HEK293 (cell line): ENCODE measurements around the gene PCDHB6.
"Not testable (repeated sequence)": the region's sequence is repeated elsewhere in the genome, so short reads cannot be mapped to it uniquely, and the experiment has no call there.

Source experiments
- KLF1 ChIP-seq: fragments of 450-650 bp; formaldehyde crosslinking; IDR thresholded peaks from 2 replicates; pipeline ENCODE4 v1.5.1; 2016; ENCODE audit warnings: missing biosample characterization, missing genetic modification characterization
- KLF16 ChIP-seq: fragments of 450-650 bp; formaldehyde crosslinking; IDR thresholded peaks from 2 replicates; pipeline ENCODE4 v1.5.1; 2017; ENCODE audit warnings: missing biosample characterization, missing genetic modification characterization
- MZF1 ChIP-seq: fragments of 450-650 bp; formaldehyde crosslinking; IDR thresholded peaks from 2 replicates; pipeline ENCODE4 v1.5.1; 2017; ENCODE audit warnings: missing biosample characterization, missing genetic modification characterization, borderline replicate concordance
- ZNF174 ChIP-seq: fragments of 450-650 bp; formaldehyde crosslinking; IDR thresholded peaks from 2 replicates; pipeline ENCODE4 v1.5.0; 2017; ENCODE audit warnings: missing biosample characterization, mild to moderate bottlenecking, missing genetic modification characterization
- ZNF274 ChIP-seq, 2 experiments: fragments of 200-500 bp in 1 of 2; fragments of 450-650 bp in 1 of 2; sonication (Bioruptor generic) in 1 of 2; formaldehyde crosslinking in 1 of 2; IDR thresholded peaks; 2 replicates each; pipeline versions ENCODE4 v1.5.1 to v1.6.1; 2014 to 2016; ENCODE audit warnings: borderline replicate concordance in 1 of 2, inconsistent platforms in 1 of 2, low read length in 1 of 2, missing biosample characterization in 1 of 2, missing genetic modification characterization in 1 of 2
- ZNF544 ChIP-seq: fragments of 450-650 bp; formaldehyde crosslinking; IDR thresholded peaks from 2 replicates; pipeline ENCODE4 v1.5.0; 2017; ENCODE audit warnings: missing biosample characterization, missing genetic modification characterization
- ZNF558 ChIP-seq: fragments of 450-650 bp; formaldehyde crosslinking; IDR thresholded peaks from 2 replicates; pipeline ENCODE4 v1.5.1; 2016; ENCODE audit warnings: missing biosample characterization, missing genetic modification characterization
- ZNF785 ChIP-seq: fragments of 450-650 bp; formaldehyde crosslinking; IDR thresholded peaks from 2 replicates; pipeline ENCODE4 v1.5.1; 2016; ENCODE audit warnings: missing biosample characterization, missing genetic modification characterization
- ZNF837 ChIP-seq: fragments of 450-650 bp; formaldehyde crosslinking; IDR thresholded peaks from 2 replicates; pipeline ENCODE4 v1.5.1; 2016; ENCODE audit warnings: missing biosample characterization, missing genetic modification characterization
- ZSCAN16 ChIP-seq: fragments of 450-650 bp; formaldehyde crosslinking; IDR thresholded peaks from 2 replicates; pipeline ENCODE4 v1.5.1; 2016; ENCODE audit warnings: missing biosample characterization, missing genetic modification characterization
- TF ChIP-seq, protein P1 (sequence below): fragments of 450-650 bp; formaldehyde crosslinking; IDR thresholded peaks from 2 replicates; pipeline ENCODE4 v1.5.1; 2016; ENCODE audit warnings: missing biosample characterization, missing genetic modification characterization
- TF ChIP-seq, protein P2 (sequence below): fragments of 450-650 bp; formaldehyde crosslinking; IDR thresholded peaks from 2 replicates; pipeline ENCODE4 v1.5.1; 2016; ENCODE audit warnings: missing biosample characterization, missing genetic modification characterization
- TF ChIP-seq, protein P3 (sequence below): fragments of 450-650 bp; formaldehyde crosslinking; IDR thresholded peaks from 2 replicates; pipeline ENCODE4 v1.5.1; 2016; ENCODE audit warnings: missing biosample characterization, missing genetic modification characterization, borderline replicate concordance

DNA sequence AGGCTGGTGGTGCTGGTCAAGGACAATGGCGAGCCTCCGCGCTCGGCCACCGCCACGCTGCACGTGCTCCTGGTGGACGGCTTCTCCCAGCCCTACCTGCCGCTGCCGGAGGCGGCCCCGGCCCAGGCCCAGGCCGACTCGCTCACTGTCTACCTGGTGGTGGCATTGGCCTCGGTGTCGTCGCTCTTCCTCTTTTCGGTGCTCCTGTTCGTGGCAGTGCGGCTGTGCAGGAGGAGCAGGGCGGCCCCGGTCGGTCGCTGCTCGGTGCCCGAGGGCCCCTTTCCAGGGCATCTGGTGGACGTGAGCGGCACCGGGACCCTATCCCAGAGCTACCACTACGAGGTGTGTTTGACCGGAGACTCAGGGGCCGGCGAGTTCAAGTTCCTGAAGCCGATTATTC lies 12.5 kb upstream of the PCDHB6 start:
- TF ChIP-seq ZNF174 (tag by site-specific recombination); ZSCAN16 (tag by site-specific recombination); ZNF558 (tag by site-specific recombination); ZNF544 (tag by site-specific recombination); ZNF837; MZF1 (tag by site-specific recombination); KLF16 (tag by site-specific recombination); KLF1; ZNF785 (tag by site-specific recombination); ZNF274 (IDR thresholded peaks at IDR 0.05; ENCODE audit: low read length); ZNF274 (tag by site-specific recombination; IDR thresholded peaks at IDR 0.05; ENCODE audit: borderline replicate concordance): not testable (repeated sequence)
- TF ChIP-seq, protein P1, sequence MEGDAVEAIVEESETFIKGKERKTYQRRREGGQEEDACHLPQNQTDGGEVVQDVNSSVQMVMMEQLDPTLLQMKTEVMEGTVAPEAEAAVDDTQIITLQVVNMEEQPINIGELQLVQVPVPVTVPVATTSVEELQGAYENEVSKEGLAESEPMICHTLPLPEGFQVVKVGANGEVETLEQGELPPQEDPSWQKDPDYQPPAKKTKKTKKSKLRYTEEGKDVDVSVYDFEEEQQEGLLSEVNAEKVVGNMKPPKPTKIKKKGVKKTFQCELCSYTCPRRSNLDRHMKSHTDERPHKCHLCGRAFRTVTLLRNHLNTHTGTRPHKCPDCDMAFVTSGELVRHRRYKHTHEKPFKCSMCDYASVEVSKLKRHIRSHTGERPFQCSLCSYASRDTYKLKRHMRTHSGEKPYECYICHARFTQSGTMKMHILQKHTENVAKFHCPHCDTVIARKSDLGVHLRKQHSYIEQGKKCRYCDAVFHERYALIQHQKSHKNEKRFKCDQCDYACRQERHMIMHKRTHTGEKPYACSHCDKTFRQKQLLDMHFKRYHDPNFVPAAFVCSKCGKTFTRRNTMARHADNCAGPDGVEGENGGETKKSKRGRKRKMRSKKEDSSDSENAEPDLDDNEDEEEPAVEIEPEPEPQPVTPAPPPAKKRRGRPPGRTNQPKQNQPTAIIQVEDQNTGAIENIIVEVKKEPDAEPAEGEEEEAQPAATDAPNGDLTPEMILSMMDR (tag by site-specific recombination) = not testable (repeated sequence)
- TF ChIP-seq, protein P2, sequence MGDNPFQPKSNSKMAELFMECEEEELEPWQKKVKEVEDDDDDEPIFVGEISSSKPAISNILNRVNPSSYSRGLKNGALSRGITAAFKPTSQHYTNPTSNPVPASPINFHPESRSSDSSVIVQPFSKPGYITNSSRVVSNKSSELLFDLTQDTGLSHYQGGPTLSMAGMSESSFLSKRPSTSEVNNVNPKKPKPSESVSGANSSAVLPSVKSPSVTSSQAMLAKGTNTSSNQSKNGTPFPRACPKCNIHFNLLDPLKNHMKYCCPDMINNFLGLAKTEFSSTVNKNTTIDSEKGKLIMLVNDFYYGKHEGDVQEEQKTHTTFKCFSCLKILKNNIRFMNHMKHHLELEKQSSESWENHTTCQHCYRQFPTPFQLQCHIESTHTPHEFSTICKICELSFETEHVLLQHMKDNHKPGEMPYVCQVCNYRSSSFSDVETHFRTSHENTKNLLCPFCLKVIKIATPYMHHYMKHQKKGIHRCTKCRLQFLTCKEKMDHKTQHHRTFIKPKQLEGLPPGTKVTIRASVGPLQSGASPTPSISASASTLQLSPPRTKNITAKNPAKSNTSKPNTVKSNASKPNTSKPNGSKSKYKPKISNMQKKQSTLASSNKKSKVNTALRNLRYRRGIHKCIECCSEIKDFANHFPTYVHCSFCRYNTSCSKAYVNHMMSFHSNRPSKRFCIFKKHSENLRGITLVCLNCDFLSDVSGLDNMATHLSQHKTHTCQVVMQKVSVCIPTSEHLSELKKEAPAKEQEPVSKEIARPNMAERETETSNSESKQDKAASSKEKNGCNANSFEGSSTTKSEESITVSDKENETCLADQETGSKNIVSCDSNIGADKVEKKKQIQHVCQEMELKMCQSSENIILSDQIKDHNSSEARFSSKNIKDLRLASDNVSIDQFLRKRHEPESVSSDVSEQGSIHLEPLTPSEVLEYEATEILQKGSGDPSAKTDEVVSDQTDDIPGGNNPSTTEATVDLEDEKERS (tag by site-specific recombination) = not testable (repeated sequence)
- TF ChIP-seq, protein P3, sequence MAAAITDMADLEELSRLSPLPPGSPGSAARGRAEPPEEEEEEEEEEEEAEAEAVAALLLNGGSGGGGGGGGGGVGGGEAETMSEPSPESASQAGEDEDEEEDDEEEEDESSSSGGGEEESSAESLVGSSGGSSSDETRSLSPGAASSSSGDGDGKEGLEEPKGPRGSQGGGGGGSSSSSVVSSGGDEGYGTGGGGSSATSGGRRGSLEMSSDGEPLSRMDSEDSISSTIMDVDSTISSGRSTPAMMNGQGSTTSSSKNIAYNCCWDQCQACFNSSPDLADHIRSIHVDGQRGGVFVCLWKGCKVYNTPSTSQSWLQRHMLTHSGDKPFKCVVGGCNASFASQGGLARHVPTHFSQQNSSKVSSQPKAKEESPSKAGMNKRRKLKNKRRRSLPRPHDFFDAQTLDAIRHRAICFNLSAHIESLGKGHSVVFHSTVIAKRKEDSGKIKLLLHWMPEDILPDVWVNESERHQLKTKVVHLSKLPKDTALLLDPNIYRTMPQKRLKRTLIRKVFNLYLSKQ (tag by site-specific recombination) = not testable (repeated sequence)
